Measurements from ENCODE around the gene ZCCHC4.

The ZCCHC4 gene

GRCh38 chr4:25376754-25377571, 64.4 kb downstream of the ZCCHC4 start, which contains the start of gene ANAPC4:
Gene ANAPC4 (plus strand): TSS chr4:25377263. CDS start chr4:25377428, 165 bp downstream.
- peak; percentile 94 to 99 (median 95) for DNase-seq (ENCODE audit: low read depth in 2 of 3, low spot score in 1 of 3)

DNA sequence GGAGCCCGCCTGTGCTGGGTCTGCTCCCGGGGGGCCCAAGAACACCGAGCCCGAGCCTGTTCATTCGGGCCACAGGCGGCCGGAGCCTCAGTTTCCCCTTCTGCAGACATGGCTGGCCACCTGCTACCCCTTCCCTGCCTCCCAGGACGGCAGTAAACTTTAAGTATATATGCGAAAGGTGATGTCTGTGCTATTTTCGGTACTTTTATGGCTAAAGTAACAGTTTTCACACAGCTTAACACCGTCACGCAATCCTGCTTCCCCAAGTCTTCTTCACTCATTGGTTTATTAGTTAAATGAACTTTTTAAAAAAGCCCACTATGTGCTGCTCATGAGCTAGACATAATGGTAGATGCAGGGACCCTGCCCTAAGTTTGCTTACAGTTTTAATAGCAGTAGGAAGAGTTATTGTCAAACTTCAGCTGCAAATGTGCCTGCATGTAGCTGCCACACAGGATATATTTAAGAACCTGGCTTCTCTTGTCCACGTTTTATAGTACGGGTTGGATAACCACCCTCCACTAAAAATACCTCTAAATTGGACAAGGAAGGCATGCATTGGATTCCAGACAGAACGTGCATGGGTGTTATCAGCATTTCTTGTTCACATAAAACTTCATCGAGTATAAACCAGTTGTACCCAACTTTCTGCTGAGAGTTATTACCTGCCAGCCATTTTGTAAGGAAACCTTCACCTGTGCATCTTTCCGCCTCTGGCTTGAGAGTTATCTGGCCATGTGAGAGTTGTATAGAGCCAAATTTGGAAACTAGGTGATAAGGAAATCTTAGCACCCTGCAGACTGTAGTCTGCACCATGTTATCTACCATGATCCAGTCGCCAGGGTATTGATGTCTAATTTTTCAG, 65.2 kb downstream of the ZCCHC4 start:
- no peak for DNase-seq (ENCODE audit: low read depth in 2 of 3, low spot score in 1 of 3)

DNA sequence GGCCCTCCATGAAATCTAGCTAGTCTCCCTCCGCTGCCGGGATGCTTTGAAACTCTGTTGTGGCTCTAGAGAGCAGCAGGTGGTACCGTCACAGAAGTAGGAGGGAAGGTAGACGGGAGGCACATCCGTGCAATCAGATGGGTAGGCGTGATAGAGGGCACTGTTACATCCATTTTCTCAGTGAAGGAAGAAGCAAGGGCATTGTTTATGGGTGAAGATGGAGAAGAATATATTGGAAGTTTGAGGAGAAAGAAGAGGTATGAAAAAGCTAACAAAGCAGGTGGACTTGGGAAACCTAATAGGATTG, 65.8 kb downstream of the ZCCHC4 start:
- no peak for DNase-seq (ENCODE audit: low read depth in 2 of 3, low spot score in 1 of 3)

GRCh38 chr4:25379591-25379990, 67.0 kb downstream of the ZCCHC4 start:
- DNase-seq (ENCODE audit: low read depth in 2 of 3, low spot score in 1 of 3), result no peak

DNA sequence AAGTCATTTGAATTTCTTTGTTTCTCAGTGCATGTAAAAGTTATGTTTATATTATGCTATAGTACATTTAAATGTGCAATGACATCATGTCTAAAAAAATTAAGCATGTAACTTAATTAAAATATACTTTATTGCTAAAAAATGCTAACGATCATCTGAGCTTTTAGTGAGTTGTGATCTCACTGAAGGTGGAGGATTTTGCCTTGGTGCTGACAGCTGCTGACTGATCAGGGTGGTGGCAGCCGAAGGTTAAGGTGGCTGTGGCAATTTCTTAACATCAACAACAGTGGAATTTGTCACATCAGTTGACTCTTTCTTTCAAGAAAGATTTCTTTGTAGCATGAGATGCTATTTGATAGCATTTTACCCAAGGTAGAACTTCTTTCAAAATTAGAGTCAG, 71.1 kb downstream of the ZCCHC4 start:
- DNase-seq (ENCODE audit: low read depth in 2 of 3, low spot score in 1 of 3), result no peak

- DNase-seq (ENCODE audit: low read depth in 2 of 3, low spot score in 1 of 3), result no peak
These were observed 74.4 kb downstream of the ZCCHC4 start for GRCh38 chr4:25386926-25387325.

DNA sequence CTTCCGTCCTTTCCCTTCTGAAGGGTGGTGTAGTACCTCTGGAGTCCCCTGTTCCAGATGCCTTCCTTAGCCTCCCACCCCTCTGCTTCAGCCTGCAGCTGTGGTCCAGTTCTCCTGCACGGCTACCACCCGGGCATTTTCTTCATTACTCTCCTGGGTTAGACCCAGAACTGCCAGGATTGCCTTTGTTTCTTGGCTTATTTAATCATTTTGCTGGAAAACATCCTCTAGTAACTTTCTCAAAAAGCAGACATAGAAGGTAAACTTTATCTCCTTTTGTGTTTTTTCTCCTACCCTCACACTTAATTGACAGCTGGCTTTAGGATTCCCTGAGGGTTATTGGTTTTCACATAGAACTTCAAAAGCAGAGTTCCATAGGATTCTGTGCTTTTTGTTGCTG, 84.7 kb downstream of the ZCCHC4 start:
- no peak for DNase-seq (ENCODE audit: low read depth in 2 of 3, low spot score in 1 of 3)

DNA sequence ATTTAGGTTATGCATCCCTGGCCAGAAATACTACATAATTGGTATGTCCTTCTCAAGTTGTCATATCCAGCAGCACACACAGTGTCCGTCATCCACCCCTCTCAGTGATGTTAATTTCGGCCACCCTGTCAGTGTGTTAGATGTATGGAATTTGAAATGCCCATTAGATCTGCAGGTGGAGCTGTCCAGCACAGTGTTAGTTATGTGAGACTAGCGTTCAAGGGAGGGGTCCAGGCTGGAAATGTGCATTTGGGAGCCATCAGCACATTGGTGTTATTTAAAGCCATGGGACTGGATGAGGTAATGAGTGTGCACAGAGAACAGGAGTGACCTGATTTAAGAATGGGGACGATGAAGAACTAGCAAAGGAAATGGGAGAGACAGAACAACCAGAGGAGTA, 86.9 kb downstream of the ZCCHC4 start:
- no peak for DNase-seq (ENCODE audit: low read depth in 2 of 3, low spot score in 1 of 3)

- DNase-seq (ENCODE audit: low read depth in 2 of 3, low spot score in 1 of 3), result no peak
These were observed 88.5 kb downstream of the ZCCHC4 start for GRCh38 chr4:25401066-25401465.

GRCh38 chr4:25402521-25402920, 89.9 kb downstream of the ZCCHC4 start:
- no peak for DNase-seq (ENCODE audit: low read depth in 2 of 3, low spot score in 1 of 3)

DNA sequence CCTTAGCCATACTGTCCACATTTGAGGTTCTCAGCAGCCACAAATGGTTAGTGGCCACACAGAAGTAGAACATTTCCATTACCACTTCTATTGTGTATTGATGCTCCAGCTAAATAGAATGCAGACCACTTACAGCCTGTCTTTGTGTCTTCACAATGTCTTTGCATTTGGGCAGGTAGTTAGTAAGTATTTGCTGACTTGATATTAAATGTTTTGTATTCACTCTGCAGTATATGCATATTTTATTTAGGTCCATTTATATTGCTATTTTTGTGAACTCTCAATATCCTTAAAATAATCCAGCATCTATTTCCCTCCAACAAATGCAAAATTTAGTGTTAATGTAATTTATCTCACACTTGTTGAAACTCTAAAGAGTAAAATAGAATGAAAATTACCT, 91.1 kb downstream of the ZCCHC4 start:
- DNase-seq (ENCODE audit: low read depth in 2 of 3, low spot score in 1 of 3), result no peak

- no peak for DNase-seq (ENCODE audit: low read depth in 2 of 3, low spot score in 1 of 3)
These were observed 92.9 kb downstream of the ZCCHC4 start for GRCh38 chr4:25405453-25405852.

DNA sequence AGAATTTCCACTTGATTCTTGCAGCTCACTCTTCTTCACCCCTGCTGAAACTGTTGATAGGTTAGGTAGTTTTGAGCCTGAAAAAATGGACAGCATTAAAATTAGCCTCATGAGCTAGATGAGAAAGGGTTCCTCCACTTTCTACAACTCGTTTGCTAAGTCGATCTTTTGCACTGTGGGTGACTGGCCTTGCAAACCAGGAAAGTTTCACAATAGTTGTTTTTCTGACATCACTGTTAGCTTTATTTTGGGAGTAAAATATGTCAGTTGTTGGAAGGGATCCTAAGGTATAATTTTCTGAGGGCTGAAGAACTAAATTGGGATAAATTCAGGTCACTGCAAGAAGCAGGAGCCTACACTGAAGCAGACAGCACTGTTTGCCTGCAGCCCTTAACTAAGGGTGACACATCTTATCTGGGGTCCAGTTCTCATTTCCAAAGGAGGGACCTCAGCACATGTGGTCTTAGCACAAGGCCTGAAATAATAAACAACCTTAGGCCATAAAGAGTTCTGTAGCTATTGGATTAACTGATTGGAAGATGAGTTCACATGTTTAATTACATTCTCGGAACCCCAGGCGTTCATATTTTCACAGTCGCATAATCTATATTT, 93.6 kb downstream of the ZCCHC4 start:
- DNase-seq (ENCODE audit: low read depth in 2 of 3, low spot score in 1 of 3), result no peak

GRCh38 chr4:25410820-25411529, 98.4 kb downstream of the ZCCHC4 start:
- DNase-seq (ENCODE audit: low read depth in 2 of 3, low spot score in 1 of 3), result no peak

DNA sequence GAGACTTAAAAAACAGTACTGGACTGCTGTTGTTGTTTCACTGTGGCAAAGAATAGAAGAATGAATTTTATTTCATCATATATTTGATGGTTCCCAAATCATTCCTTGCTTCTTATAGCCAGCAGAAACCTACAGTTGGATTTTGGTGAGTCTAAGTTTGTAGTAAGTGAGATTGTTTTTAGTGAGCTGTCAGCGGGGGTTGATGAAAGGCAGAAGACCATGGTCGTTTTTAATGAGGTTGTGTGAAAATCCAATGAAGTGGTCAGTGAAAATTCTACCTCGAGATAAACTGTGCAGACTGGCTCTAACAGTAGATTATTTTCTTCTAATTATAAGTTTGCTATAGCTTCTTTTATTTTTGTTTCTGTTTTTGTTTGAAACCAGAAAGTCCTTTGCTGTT, 100.7 kb downstream of the ZCCHC4 start:
- no peak for DNase-seq (ENCODE audit: low read depth in 2 of 3, low spot score in 1 of 3)

DNA sequence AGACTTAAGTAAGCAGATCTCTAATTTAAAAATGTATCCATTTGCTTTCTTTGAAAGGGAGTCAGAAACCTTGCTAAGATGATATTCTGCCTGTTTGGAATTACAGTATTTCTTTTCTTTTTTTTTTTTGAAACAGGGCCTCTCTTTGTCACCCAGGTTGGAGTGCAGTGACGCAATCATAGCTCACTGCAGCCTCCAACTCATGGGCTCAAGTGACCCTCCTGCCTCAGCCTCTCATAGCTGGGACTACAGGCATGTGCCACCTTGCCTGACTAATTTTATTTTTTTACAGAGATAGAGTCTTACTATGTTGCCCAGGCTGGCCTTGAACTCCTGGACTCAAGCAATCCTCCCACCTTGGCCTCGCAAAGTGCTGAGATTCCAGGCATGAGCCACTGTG, 104.4 kb downstream of the ZCCHC4 start:
- DNase-seq (ENCODE audit: low read depth in 2 of 3, low spot score in 1 of 3), result no peak

Data from stimulated activated CD4-positive, alpha-beta T cell treated with anti-CD3 and anti-CD28 coated beads, Interleukin-12 subunit alpha, Interleukin-12 subunit beta, amount 100 ng/mL, for 48 hours (primary cell).